Endothelial cell of umbilical vein (primary cell): ENCODE measurements around the gene ZBTB20. TPM values are rescaled to one million over a fixed set of nuclear protein-coding genes. Genes with fewer than 3 reads are reported as not detected.

Experiments used
- BruUV-seq: library from RNA; stranded (reverse); fragments of 400-500 nt; replicated peaks from 2 replicates; lab custom pipeline; 2021; lab: Mats Ljungman, UMichigan
- CTCF ChIA-PET: fragments of 300-600, 350-600 bp; sonication (Branson Sonifier 250); formaldehyde crosslinking; loops from one replicate; lab custom pipeline; 2021; ENCODE audit warnings: antibody characterized with exemption, inconsistent platforms; lab: Charles Lee
- POLR2A ChIA-PET: fragments of 300-600, 350-600 bp; sonication (Branson Sonifier 250); formaldehyde crosslinking; loops from one replicate; lab custom pipeline; 2021; ENCODE audit warnings: antibody characterized with exemption, inconsistent platforms; lab: Charles Lee
- DNase-seq: peaks from one replicate; pipeline ENCODE4 v3.0.0-alpha.2; 2011; ENCODE audit warnings: low read depth, low spot score
- FAIRE-seq: peaks from 2 replicates; lab custom pipeline; 2011; peaks lifted over from hg19 to GRCh38; lab: Jason Lieb, UNC
- H2AFZ ChIP-seq: 2 replicates; pipeline ENCODE4 v1.6.0; 2012; ENCODE audit warnings: low read depth, low read length, control low read depth, inconsistent platforms
- H3K27ac ChIP-seq: 2 replicates; pipeline ENCODE4 v1.5.1; 2011; ENCODE audit warnings: low read depth, mild to moderate bottlenecking, control low read depth, low read length, moderate library complexity; ENCODE audit not compliant: insufficient read depth
- H3K27me3 ChIP-seq, 2 experiments: 2 replicates each; pipeline versions ENCODE4 v1.6.0 to v1.6.1; 2011; ENCODE audit warnings: low read length in 2 of 2, mixed read lengths in 1 of 2; ENCODE audit not compliant: control insufficient read depth in 2 of 2, insufficient read depth in 2 of 2
- H3K36me3 ChIP-seq, 2 experiments: 2 replicates in 1 of 2; 3 replicates in 1 of 2; pipeline ENCODE4 v1.5.1; 2011; ENCODE audit warnings: low read length in 2 of 2, mild to moderate bottlenecking in 1 of 2, moderate library complexity in 1 of 2; ENCODE audit not compliant: control insufficient read depth in 2 of 2, insufficient read depth in 2 of 2; ENCODE audit errors: extremely low read depth in 1 of 2
- H3K4me1 ChIP-seq: 3 replicates; pipeline ENCODE4 v1.5.1; 2011; ENCODE audit warnings: mild to moderate bottlenecking, low read length; ENCODE audit not compliant: control insufficient read depth, insufficient read depth; ENCODE audit errors: extremely low read depth
- H3K4me2 ChIP-seq: 2 replicates; pipeline ENCODE4 v1.6.1; 2011; ENCODE audit warnings: low read length, control low read depth, mixed read lengths; ENCODE audit not compliant: insufficient read depth
- H3K4me3 ChIP-seq, 3 experiments: fragments of 200-600 bp in 1 of 3; sonication (generic), shearing (Covaris generic) in 1 of 3; replicated peaks in 1 of 3; 2 replicates each; pipeline ENCODE4 v1.5.1; 2011 to 2016; ENCODE audit warnings: control low read depth in 3 of 3, low read length in 3 of 3, mild to moderate bottlenecking in 2 of 3, inconsistent platforms in 1 of 3, low read depth in 1 of 3, moderate library complexity in 1 of 3; ENCODE audit not compliant: insufficient read depth in 1 of 3
- H3K79me2 ChIP-seq: 2 replicates; pipeline ENCODE4 v1.6.0; 2012; ENCODE audit warnings: low read length, inconsistent platforms; ENCODE audit not compliant: control insufficient read depth, insufficient read depth
- H3K9ac ChIP-seq: replicated peaks from 2 replicates; pipeline ENCODE3; 2011; ENCODE audit warnings: low read length, control low read depth; ENCODE audit not compliant: insufficient read depth; ENCODE audit errors: extremely low read depth
- H3K9me1 ChIP-seq: replicated peaks from 3 replicates; pipeline ENCODE4 v1.6.0; 2011; ENCODE audit warnings: mild to moderate bottlenecking, low read length; ENCODE audit not compliant: control insufficient read depth, insufficient read depth; ENCODE audit errors: extremely low read depth
- H3K9me3 ChIP-seq: replicated peaks from 2 replicates; pipeline ENCODE4 v1.5.1; 2012; ENCODE audit warnings: low read length, inconsistent platforms; ENCODE audit not compliant: control insufficient read depth, insufficient read depth
- H4K20me1 ChIP-seq: replicated peaks from 2 replicates; pipeline ENCODE3; 2011; ENCODE audit warnings: mild to moderate bottlenecking, low read length; ENCODE audit not compliant: control insufficient read depth, insufficient read depth; ENCODE audit errors: extremely low read depth
- CTCF ChIP-seq, 2 donors: IDR thresholded peaks; 1 replicate in 1 of 2; 2 replicates in 1 of 2; pipeline ENCODE4 v1.5.1; 2011; ENCODE audit warnings: low read length in 2 of 2, mild to moderate bottlenecking in 2 of 2, moderate library complexity in 2 of 2, control low read depth in 1 of 2, inconsistent platforms in 1 of 2, low read depth in 1 of 2; ENCODE audit not compliant: insufficient read depth in 1 of 2; ENCODE audit errors: extremely low read depth in 1 of 2
- EZH2 ChIP-seq: IDR thresholded peaks from 2 replicates; pipeline ENCODE4 v1.6.1; 2012; ENCODE audit warnings: borderline replicate concordance, low read depth, mild to moderate bottlenecking, moderate library complexity, low read length, inconsistent platforms; ENCODE audit not compliant: severe bottlenecking
- FOS ChIP-seq: IDR thresholded peaks from 2 replicates; pipeline ENCODE4 v1.6.1; 2011; ENCODE audit warnings: mild to moderate bottlenecking, low read length, moderate library complexity, borderline replicate concordance; ENCODE audit not compliant: insufficient read depth
- GATA2 ChIP-seq: IDR thresholded peaks from 2 replicates; pipeline ENCODE4 v1.7.0; 2011; ENCODE audit warnings: low read depth, mild to moderate bottlenecking, moderate library complexity, mixed read lengths, low read length; ENCODE audit not compliant: insufficient read length, insufficient read depth
- JUN ChIP-seq: IDR thresholded peaks from 2 replicates; pipeline ENCODE4 v1.6.1; 2011; ENCODE audit warnings: borderline replicate concordance, low read depth; ENCODE audit not compliant: insufficient read length, insufficient read depth
- POLR2A ChIP-seq: IDR thresholded peaks from 2 replicates; pipeline ENCODE4 v1.6.1; 2012; ENCODE audit warnings: low read depth, mild to moderate bottlenecking, control low read depth, low read length
- dilution Hi-C: fragments of 300-500 bp; cut with MboI; formaldehyde crosslinking; loops from one replicate; pipeline ENCODE4 v1.15.0; 2019; ENCODE audit warnings: low sequenced_read_pairs; ENCODE audit not compliant: extremely low pct_ligation_motif_present
- intact Hi-C: fragments of 100-400 bp; cut with micrococcal nuclease; formaldehyde crosslinking; loops from one replicate; pipeline ENCODE4 v1.10.0; 2022
- polyA plus RNA-seq, 4 experiments: library from polyadenylated mRNA; depleted of rRNA in 3 of 4; stranded (reverse) in 3 of 4; unstranded in 1 of 4; fragments of >200 nt; gene quantifications; 2 replicates each; pipeline versions ENCODE4 v1.2.1 to v1.2.3, GENCODE V29; 2011 to 2012; ENCODE audit warnings: missing spikeins in 1 of 4
- total RNA-seq: library from RNA; stranded (reverse); gene quantifications from 2 replicates; pipeline ENCODE4 v1.2.3, GENCODE V29; 2021

ZBTB20 gene
- total and polyA plus RNA-seq, 2 donors (not counting 3 experiments of a cell fraction or from before 2014, with no cell fraction given), result 2.1 to 20.5 TPM

DNA sequence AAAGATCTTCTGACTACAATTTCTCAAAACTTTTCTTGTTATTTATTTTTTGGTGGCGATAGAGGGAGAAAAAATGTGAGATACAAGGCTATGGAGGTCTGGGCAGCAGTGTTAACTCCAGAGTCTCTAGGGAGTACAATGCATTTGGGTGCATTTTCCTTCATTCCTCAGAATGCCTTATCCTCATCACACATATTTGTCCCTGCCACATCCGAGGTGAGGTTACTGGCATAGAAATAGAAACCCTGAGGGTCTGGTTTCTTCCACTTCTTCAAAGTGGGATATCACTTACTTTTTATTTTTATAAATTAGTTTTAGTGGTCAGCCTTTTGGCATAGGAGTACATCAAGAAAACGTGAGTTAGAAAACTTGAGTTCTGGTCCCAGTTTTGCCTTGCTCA, 702.9 kb downstream of the ZBTB20 start:
- no peaks in the 10 kb centered on the region for H3K36me3 ChIP-seq
- no TSS peak for BruUV-seq
- POLR2A ChIA-PET, result no interaction called here
- FAIRE-seq, result no peak
- DNase-seq, result no peak
- H3K27me3 ChIP-seq, result no peaks in the 10 kb centered on the region
- no peak overlapping the region for H3K27ac ChIP-seq
- H3K9ac ChIP-seq, result no peak overlapping the region
- H3K9me1 ChIP-seq, result no peaks in the 10 kb centered on the region
- no peak overlapping the region for H2AFZ ChIP-seq
- H3K4me3 ChIP-seq, result no peak overlapping the region
- H3K4me2 ChIP-seq, result no peak overlapping the region
- no peaks in the 10 kb centered on the region for H3K79me2 ChIP-seq
- dilution Hi-C loops (no loop called here), intact Hi-C loops (no loop called here)
- peaks cover 14% of the 10 kb centered on the region for H3K4me1 ChIP-seq
- no peak for TF ChIP-seq JUN
- TF ChIP-seq EZH2, result no peak
- TF ChIP-seq POLR2A, result no peak
- TF ChIP-seq GATA2, result no peak
- TF ChIP-seq CTCF (IDR thresholded peaks at IDR 0.05; ENCODE audit: extremely low read depth in 1 of 2, insufficient read depth in 1 of 2, low read depth in 1 of 2, low read length in 2 of 2), result no peak
- H4K20me1 ChIP-seq, result peaks cover 2% of the 10 kb centered on the region
- CTCF ChIA-PET, result interaction anchor here (0.8 to 6.4 kb wide), 3 partner anchors 10 to 60 kb away, joined by 3 to 31 read pairs (median 6); no protein-coding TSS in a partner anchor
- no peaks in the 10 kb centered on the region for H3K9me3 ChIP-seq

DNA sequence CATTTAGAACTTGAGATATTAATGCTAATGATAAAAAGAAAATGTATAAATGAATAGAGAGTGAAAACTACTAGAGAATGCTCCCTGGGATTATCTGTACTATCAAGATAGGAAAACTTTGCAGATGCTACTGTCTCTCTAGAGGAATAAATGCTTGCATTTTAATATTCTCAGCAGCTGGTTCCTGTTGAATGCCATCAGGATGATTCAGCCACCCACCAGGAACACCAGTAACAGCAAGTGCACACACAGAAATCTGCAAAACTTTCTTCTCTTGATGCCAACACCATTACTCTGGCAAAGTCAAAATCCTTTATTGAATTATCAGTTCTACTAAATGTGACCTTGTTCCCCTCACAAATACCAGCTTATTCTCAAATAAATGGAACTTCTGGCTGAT, 704.8 kb downstream of the ZBTB20 start:
- H3K36me3 ChIP-seq, result no peaks in the 10 kb centered on the region
- TF ChIP-seq GATA2 (no peak), FOS (peak; percentile 69), JUN (peak; percentile 15)
- intact Hi-C loops, result no loop called here
- H2AFZ ChIP-seq, result no peak overlapping the region
- ChIA-PET CTCF (interaction anchor here (1.2 to 6.4 kb wide), 5 partner anchors 9 to 24 kb away, joined by 3 to 31 read pairs (median 8); no protein-coding TSS in a partner anchor), POLR2A (no interaction called here)
- no peaks in the 10 kb centered on the region for H3K9me1 ChIP-seq
- H4K20me1 ChIP-seq, result peaks cover 2% of the 10 kb centered on the region
- H3K9me3 ChIP-seq, result no peaks in the 10 kb centered on the region
- H3K27me3 ChIP-seq, result no peaks in the 10 kb centered on the region
- H3K4me1 ChIP-seq, result peaks cover 14% of the 10 kb centered on the region
- peak overlapping the region; percentile 53 for H3K4me2 ChIP-seq
- DNase-seq (peak; percentile 48), FAIRE-seq (peak; percentile 81)
- dilution Hi-C loops, result no loop called here
- no peaks in the 10 kb centered on the region for H3K79me2 ChIP-seq
- no peak overlapping the region for H3K9ac ChIP-seq
- no peak overlapping the region for H3K4me3 ChIP-seq
- no peak overlapping the region for H3K27ac ChIP-seq
- BruUV-seq, result no TSS peak
